Liver (tissue), 9 donors: Measurements from ENCODE around the gene PARP8. TPM values are rescaled to one million over a fixed set of nuclear protein-coding genes. Genes with fewer than 3 reads are reported as not detected.

Source experiments
- DNase-seq: peaks from one replicate; pipeline ENCODE4 v3.0.0-alpha.2; 2017; ENCODE audit warnings: low spot score
- H3K27ac ChIP-seq, 2 donors: one replicate each; pipeline ENCODE4 v1.7.0; 2013; ENCODE audit warnings: inconsistent platforms in 2 of 2, low read length in 2 of 2, control low read depth in 1 of 2, low read depth in 1 of 2, mild to moderate bottlenecking in 1 of 2
- H3K27me3 ChIP-seq, 4 donors: one replicate each; pipeline versions ENCODE4 v1.6.1 to v1.7.0; 2013; ENCODE audit warnings: low read length in 3 of 4, inconsistent platforms in 1 of 4, mild to moderate bottlenecking in 1 of 4, moderate library complexity in 1 of 4; ENCODE audit not compliant: control insufficient read depth in 4 of 4, insufficient read depth in 4 of 4
- H3K36me3 ChIP-seq, 4 donors: one replicate each; pipeline versions ENCODE4 v1.6.1 to v1.7.0; 2013; ENCODE audit warnings: low read length in 3 of 4, mild to moderate bottlenecking in 3 of 4, low read depth in 1 of 4, moderate library complexity in 1 of 4; ENCODE audit not compliant: control insufficient read depth in 4 of 4, insufficient read depth in 3 of 4
- H3K4me1 ChIP-seq, 4 donors: one replicate each; pipeline versions ENCODE4 v1.6.1 to v1.7.0; 2013; ENCODE audit warnings: low read length in 3 of 4, mild to moderate bottlenecking in 3 of 4, moderate library complexity in 1 of 4; ENCODE audit not compliant: control insufficient read depth in 4 of 4, insufficient read depth in 4 of 4
- H3K4me3 ChIP-seq, 3 donors: one replicate each; pipeline versions ENCODE4 v1.6.1 to v1.7.0; 2013; ENCODE audit warnings: low read length in 3 of 3, control low read depth in 1 of 3, low read depth in 1 of 3, mild to moderate bottlenecking in 1 of 3
- H3K9ac ChIP-seq, 2 donors: one replicate each; pipeline ENCODE4 v1.7.0; 2013; ENCODE audit warnings: low read length in 2 of 2, mild to moderate bottlenecking in 2 of 2, moderate library complexity in 2 of 2, control low read depth in 1 of 2, low read depth in 1 of 2
- H3K9me3 ChIP-seq, 4 donors: one replicate each; pipeline versions ENCODE4 v1.6.1 to v1.7.0; 2013; ENCODE audit warnings: low read length in 3 of 4; ENCODE audit not compliant: control insufficient read depth in 4 of 4
- EGR1 ChIP-seq, 2 donors: IDR thresholded peaks; 2 replicates each; pipeline ENCODE4 v1.6.1; 2016 to 2018; ENCODE audit warnings: antibody characterized with exemption in 2 of 2, low read depth in 2 of 2
- FOXA1 ChIP-seq: IDR thresholded peaks from 2 replicates; pipeline ENCODE4 v1.6.1; 2016; ENCODE audit warnings: antibody characterized with exemption
- FOXA2 ChIP-seq: IDR thresholded peaks from 2 replicates; pipeline ENCODE4 v1.6.1; 2016; ENCODE audit warnings: antibody characterized with exemption
- GABPA ChIP-seq, 2 donors: IDR thresholded peaks in 1 of 2; conservative IDR thresholded peaks in 1 of 2; 2 replicates each; pipeline ENCODE4 v1.6.1; 2016; ENCODE audit warnings: antibody characterized with exemption in 2 of 2, mild to moderate bottlenecking in 1 of 2, moderate library complexity in 1 of 2
- HNF4A ChIP-seq, 2 donors: conservative IDR thresholded peaks; 2 replicates each; pipeline ENCODE4 v1.6.1; 2016; ENCODE audit warnings: antibody characterized with exemption in 2 of 2, mild to moderate bottlenecking in 2 of 2
- HNF4G ChIP-seq: IDR thresholded peaks from 2 replicates; pipeline ENCODE4 v1.6.1; 2016; ENCODE audit warnings: antibody characterized with exemption
- JUND ChIP-seq, 2 donors: IDR thresholded peaks; 2 replicates each; pipeline ENCODE4 v1.6.1; 2016; ENCODE audit warnings: antibody characterized with exemption in 2 of 2
- NR2F2 ChIP-seq: IDR thresholded peaks from 2 replicates; pipeline ENCODE4 v1.6.1; 2016; ENCODE audit warnings: antibody characterized with exemption
- RAD21 ChIP-seq, 2 donors: IDR thresholded peaks; 2 replicates each; pipeline ENCODE4 v1.6.1; 2016; ENCODE audit warnings: antibody characterized with exemption in 2 of 2, mild to moderate bottlenecking in 2 of 2
- RXRA ChIP-seq, 2 donors: IDR thresholded peaks; 2 replicates each; pipeline ENCODE4 v1.6.1; 2017 to 2018; ENCODE audit warnings: antibody characterized with exemption in 2 of 2, mild to moderate bottlenecking in 1 of 2
- SP1 ChIP-seq: IDR thresholded peaks from 2 replicates; pipeline ENCODE4 v1.6.1; 2018; ENCODE audit warnings: antibody characterized with exemption, mild to moderate bottlenecking
- TAF1 ChIP-seq: conservative IDR thresholded peaks from 2 replicates; pipeline ENCODE4 v1.6.1; 2016; ENCODE audit warnings: antibody characterized with exemption, mild to moderate bottlenecking
- YY1 ChIP-seq: IDR thresholded peaks from 2 replicates; pipeline ENCODE4 v1.6.1; 2016; ENCODE audit warnings: antibody characterized with exemption, mild to moderate bottlenecking
- WGBS: extraction: QIAGEN DNeasy Blood & Tissue Kit; methylation state at CpG from one replicate; pipeline ENCODE4 v1.1.7; 2013; 5-methylcytosine and 5-hydroxymethylcytosine counted together
- polyA plus RNA-seq, 2 donors: library from polyadenylated mRNA; stranded (reverse) in 1 of 2; unstranded in 1 of 2; fragments of 200-250 nt in 1 of 2; fragments of >200 nt in 1 of 2; fragmentation: Nextera tagmentation in 1 of 2; extraction: Ambion mirVana in 1 of 2; gene quantifications; one replicate each; pipeline versions ENCODE4 v1.2.1 to v1.2.3, GENCODE V29; 2013 to 2015
- total RNA-seq, 2 donors: library from RNA; depleted of rRNA; stranded (reverse); fragments of >200 nt; gene quantifications; one replicate each; pipeline ENCODE4 v1.2.3, GENCODE V29; 2014
- TF ChIP-seq, protein P1 (sequence below): IDR thresholded peaks from 2 replicates; pipeline ENCODE4 v1.6.1; 2016; ENCODE audit warnings: antibody characterized with exemption, mild to moderate bottlenecking
- TF ChIP-seq, protein P2 (sequence below): IDR thresholded peaks from 2 replicates; pipeline ENCODE4 v1.6.1; 2016; ENCODE audit warnings: antibody characterized with exemption
- TF ChIP-seq, protein P3 (sequence below): fragments of 150-350 bp; IDR thresholded peaks from 2 replicates; pipeline ENCODE4 v1.5.1; 2017; ENCODE audit warnings: improper control_type of control experiment, low read depth, low read length; ENCODE audit not compliant: missing input control
- TF ChIP-seq, protein P4 (sequence below): IDR thresholded peaks from 2 replicates; pipeline ENCODE4 v1.6.1; 2016; ENCODE audit warnings: antibody characterized with exemption
- TF ChIP-seq, protein P5 (sequence below): IDR thresholded peaks from 2 replicates; pipeline ENCODE4 v1.6.1; 2016; ENCODE audit warnings: antibody characterized with exemption
- donor health status: healthy.
- donor health status: healthy.
- donor health status: healthy.
- donor health status: healthy.
- donor health status: healthy.

PARP8 gene
- total and polyA plus RNA-seq, 4 donors: 3.9 to 16.0 (median 7.1) TPM

DNA sequence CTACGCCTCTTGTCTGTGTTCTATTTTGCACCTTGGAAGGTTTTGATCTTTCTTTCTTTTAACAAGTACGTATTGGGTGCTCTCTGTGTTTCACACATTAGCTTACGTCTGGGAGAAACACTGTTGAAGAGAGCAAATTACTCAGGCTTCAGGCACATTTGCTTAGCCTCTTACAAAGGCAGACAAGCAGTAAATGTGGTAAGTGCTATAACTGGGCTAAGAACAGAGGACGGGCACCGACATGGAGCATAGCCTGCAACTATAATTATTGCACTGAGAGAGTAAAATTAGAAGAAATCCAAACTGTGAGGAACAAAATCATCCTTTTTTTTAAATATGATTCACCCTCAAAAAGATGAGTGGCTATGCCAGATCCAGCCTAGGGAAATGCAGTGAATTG lies 9.4 kb upstream of the PARP8 start (continued):
- TF ChIP-seq, protein P1, sequence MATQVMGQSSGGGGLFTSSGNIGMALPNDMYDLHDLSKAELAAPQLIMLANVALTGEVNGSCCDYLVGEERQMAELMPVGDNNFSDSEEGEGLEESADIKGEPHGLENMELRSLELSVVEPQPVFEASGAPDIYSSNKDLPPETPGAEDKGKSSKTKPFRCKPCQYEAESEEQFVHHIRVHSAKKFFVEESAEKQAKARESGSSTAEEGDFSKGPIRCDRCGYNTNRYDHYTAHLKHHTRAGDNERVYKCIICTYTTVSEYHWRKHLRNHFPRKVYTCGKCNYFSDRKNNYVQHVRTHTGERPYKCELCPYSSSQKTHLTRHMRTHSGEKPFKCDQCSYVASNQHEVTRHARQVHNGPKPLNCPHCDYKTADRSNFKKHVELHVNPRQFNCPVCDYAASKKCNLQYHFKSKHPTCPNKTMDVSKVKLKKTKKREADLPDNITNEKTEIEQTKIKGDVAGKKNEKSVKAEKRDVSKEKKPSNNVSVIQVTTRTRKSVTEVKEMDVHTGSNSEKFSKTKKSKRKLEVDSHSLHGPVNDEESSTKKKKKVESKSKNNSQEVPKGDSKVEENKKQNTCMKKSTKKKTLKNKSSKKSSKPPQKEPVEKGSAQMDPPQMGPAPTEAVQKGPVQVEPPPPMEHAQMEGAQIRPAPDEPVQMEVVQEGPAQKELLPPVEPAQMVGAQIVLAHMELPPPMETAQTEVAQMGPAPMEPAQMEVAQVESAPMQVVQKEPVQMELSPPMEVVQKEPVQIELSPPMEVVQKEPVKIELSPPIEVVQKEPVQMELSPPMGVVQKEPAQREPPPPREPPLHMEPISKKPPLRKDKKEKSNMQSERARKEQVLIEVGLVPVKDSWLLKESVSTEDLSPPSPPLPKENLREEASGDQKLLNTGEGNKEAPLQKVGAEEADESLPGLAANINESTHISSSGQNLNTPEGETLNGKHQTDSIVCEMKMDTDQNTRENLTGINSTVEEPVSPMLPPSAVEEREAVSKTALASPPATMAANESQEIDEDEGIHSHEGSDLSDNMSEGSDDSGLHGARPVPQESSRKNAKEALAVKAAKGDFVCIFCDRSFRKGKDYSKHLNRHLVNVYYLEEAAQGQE: no peak

DNA sequence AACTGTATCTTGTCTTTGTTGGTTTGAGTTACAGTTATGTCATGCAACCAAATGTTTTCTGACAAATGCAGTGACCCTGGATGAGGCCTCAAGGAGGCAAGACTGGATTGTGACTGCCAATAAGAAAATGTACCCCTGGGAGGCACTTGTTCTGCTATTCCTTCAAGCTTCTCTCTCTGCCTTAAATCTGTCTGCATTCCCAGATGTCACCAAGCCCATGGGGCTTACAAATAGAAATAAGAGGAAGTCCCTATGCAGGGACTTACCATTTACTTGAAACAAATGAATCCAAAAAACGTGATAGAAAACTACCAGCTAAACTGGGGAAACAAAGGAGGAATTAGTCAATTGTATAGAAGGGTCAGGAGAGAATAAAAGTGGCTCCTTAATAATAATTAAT lies 8.2 kb upstream of the PARP8 start:
- H3K36me3 ChIP-seq: no peaks in the 10 kb centered on the region
- H3K27ac ChIP-seq: no peak overlapping the region
- H3K9ac ChIP-seq: no peak overlapping the region
- DNase-seq: no peak
- H3K9me3 ChIP-seq: no peaks in the 10 kb centered on the region
- WGBS: 81% methylated on average over 1 of the region's 1 CpG
- H3K4me1 ChIP-seq: no peaks in the 10 kb centered on the region
- H3K27me3 ChIP-seq: no peaks in the 10 kb centered on the region
- no peak for TF ChIP-seq EGR1 (IDR thresholded peaks at IDR 0.05; ENCODE audit: low read depth in 2 of 2)
- TF ChIP-seq, protein P1: no peak
- TF ChIP-seq, protein P2, sequence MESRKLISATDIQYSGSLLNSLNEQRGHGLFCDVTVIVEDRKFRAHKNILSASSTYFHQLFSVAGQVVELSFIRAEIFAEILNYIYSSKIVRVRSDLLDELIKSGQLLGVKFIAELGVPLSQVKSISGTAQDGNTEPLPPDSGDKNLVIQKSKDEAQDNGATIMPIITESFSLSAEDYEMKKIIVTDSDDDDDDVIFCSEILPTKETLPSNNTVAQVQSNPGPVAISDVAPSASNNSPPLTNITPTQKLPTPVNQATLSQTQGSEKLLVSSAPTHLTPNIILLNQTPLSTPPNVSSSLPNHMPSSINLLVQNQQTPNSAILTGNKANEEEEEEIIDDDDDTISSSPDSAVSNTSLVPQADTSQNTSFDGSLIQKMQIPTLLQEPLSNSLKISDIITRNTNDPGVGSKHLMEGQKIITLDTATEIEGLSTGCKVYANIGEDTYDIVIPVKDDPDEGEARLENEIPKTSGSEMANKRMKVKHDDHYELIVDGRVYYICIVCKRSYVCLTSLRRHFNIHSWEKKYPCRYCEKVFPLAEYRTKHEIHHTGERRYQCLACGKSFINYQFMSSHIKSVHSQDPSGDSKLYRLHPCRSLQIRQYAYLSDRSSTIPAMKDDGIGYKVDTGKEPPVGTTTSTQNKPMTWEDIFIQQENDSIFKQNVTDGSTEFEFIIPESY: no peak
- no peak for TF ChIP-seq HNF4A (conservative IDR thresholded peaks at IDR 0.05)
- no peak for TF ChIP-seq JUND (IDR thresholded peaks at IDR 0.05)
- no peak for TF ChIP-seq RAD21 (IDR thresholded peaks at IDR 0.05)
- TF ChIP-seq, protein P3, sequence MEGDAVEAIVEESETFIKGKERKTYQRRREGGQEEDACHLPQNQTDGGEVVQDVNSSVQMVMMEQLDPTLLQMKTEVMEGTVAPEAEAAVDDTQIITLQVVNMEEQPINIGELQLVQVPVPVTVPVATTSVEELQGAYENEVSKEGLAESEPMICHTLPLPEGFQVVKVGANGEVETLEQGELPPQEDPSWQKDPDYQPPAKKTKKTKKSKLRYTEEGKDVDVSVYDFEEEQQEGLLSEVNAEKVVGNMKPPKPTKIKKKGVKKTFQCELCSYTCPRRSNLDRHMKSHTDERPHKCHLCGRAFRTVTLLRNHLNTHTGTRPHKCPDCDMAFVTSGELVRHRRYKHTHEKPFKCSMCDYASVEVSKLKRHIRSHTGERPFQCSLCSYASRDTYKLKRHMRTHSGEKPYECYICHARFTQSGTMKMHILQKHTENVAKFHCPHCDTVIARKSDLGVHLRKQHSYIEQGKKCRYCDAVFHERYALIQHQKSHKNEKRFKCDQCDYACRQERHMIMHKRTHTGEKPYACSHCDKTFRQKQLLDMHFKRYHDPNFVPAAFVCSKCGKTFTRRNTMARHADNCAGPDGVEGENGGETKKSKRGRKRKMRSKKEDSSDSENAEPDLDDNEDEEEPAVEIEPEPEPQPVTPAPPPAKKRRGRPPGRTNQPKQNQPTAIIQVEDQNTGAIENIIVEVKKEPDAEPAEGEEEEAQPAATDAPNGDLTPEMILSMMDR: no peak
- TF ChIP-seq HNF4G: no peak
- no peak for TF ChIP-seq GABPA (IDR thresholded peaks at IDR 0.05 in 1 of 2, conservative IDR thresholded peaks at IDR 0.05 in 1 of 2)
- TF ChIP-seq RXRA (IDR thresholded peaks at IDR 0.05): no peak
- TF ChIP-seq SP1: no peak
- TF ChIP-seq YY1: no peak
- TF ChIP-seq, protein P4, sequence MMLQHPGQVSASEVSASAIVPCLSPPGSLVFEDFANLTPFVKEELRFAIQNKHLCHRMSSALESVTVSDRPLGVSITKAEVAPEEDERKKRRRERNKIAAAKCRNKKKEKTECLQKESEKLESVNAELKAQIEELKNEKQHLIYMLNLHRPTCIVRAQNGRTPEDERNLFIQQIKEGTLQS: no peak
- no peak for TF ChIP-seq NR2F2
- TF ChIP-seq FOXA1: no peak
- TF ChIP-seq TAF1: no peak
- TF ChIP-seq FOXA2: no peak
- TF ChIP-seq, protein P5, sequence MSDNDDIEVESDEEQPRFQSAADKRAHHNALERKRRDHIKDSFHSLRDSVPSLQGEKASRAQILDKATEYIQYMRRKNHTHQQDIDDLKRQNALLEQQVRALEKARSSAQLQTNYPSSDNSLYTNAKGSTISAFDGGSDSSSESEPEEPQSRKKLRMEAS: no peak
- no peak overlapping the region for H3K4me3 ChIP-seq
